CD4-positive, alpha-beta T cell (primary cell): ENCODE measurements around the gene H1-8. TPM values are rescaled to one million over a fixed set of nuclear protein-coding genes. Genes with fewer than 3 reads are reported as not detected.

Source experiments
- ATAC-seq: fragments of 200-7000 bp; cut with Tn5 transposase; one replicate; pipeline ENCODE4 v1.10.0; 2022; ENCODE audit warnings: mild to moderate bottlenecking; ENCODE audit not compliant: poor library complexity
- CTCF ChIA-PET: fragments of 350-600 bp; sonication (Branson Sonifier 250); formaldehyde crosslinking; loops from one replicate; lab custom pipeline; 2021; ENCODE audit warnings: antibody characterized with exemption, inconsistent platforms; lab: Charles Lee
- POLR2A ChIA-PET: fragments of 350-600 bp; sonication (Branson Sonifier 250); formaldehyde crosslinking; loops from one replicate; lab custom pipeline; 2021; ENCODE audit warnings: antibody characterized with exemption, inconsistent platforms; lab: Charles Lee
- DNase-seq, 14 experiments: peaks; one replicate each; pipeline ENCODE4 v3.0.0-alpha.2; 2013 to 2020; ENCODE audit warnings: mixed read lengths in 2 of 14
- H3K27ac ChIP-seq, 2 donors: one replicate each; pipeline versions ENCODE4 v1.5.1 to v1.7.0; 2013; ENCODE audit warnings: low read length in 2 of 2, low read depth in 1 of 2, mild to moderate bottlenecking in 1 of 2
- H3K27me3 ChIP-seq, 2 experiments: 1 replicate in 1 of 2; 2 replicates in 1 of 2; pipeline versions ENCODE4 v1.6.1 to v1.7.0; 2013; ENCODE audit warnings: low read length in 2 of 2, control low read depth in 1 of 2, mild to moderate bottlenecking in 1 of 2, moderate library complexity in 1 of 2; ENCODE audit not compliant: insufficient read depth in 2 of 2, control insufficient read depth in 1 of 2
- H3K36me3 ChIP-seq: one replicate; pipeline ENCODE4 v1.6.1; 2013; ENCODE audit warnings: low read length, control low read depth; ENCODE audit not compliant: insufficient read depth
- H3K4me1 ChIP-seq: one replicate; pipeline ENCODE4 v1.6.1; 2013; ENCODE audit warnings: low read length, control low read depth; ENCODE audit not compliant: insufficient read depth
- H3K4me3 ChIP-seq: one replicate; pipeline ENCODE4 v1.5.1; 2013; ENCODE audit warnings: mild to moderate bottlenecking, low read length, moderate library complexity
- H3K9me3 ChIP-seq, 2 experiments: 1 replicate in 1 of 2; 2 replicates in 1 of 2; pipeline versions ENCODE4 v1.6.1 to v1.7.0; 2013; ENCODE audit warnings: low read length in 2 of 2, mild to moderate bottlenecking in 2 of 2, control low read depth in 1 of 2, moderate library complexity in 1 of 2; ENCODE audit not compliant: control insufficient read depth in 1 of 2, insufficient read depth in 1 of 2
- H3K27ac Mint-ChIP-seq: one replicate; pipeline ENCODE4 v1.8.0; 2020; ENCODE audit warnings: mixed read lengths
- H3K27me3 Mint-ChIP-seq: one replicate; pipeline ENCODE4 v1.8.0; 2021; ENCODE audit warnings: mixed read lengths
- H3K36me3 Mint-ChIP-seq: one replicate; pipeline ENCODE4 v1.8.0; 2021; ENCODE audit warnings: low read depth, mixed read lengths
- H3K4me1 Mint-ChIP-seq: one replicate; pipeline ENCODE4 v1.8.0; 2021; ENCODE audit warnings: low read depth, mixed read lengths
- H3K4me3 Mint-ChIP-seq: one replicate; pipeline ENCODE4 v1.8.0; 2020; ENCODE audit warnings: mild to moderate bottlenecking, mixed read lengths
- H3K9me3 Mint-ChIP-seq: one replicate; pipeline ENCODE4 v1.8.0; 2020; ENCODE audit warnings: mixed read lengths
- intact Hi-C, 2 experiments: fragments of 100-400 bp; cut with DNase I in 1 of 2; cut with micrococcal nuclease in 1 of 2; formaldehyde crosslinking; loops; one replicate each; pipeline versions ENCODE4 v1.15.1 to v1.9.0; 2023 to 2025; cut with DNase I, micrococcal nuclease
- total RNA-seq, 174 experiments: library from RNA in 2 of 174; stranded (reverse) in 2 of 174; gene quantifications; one replicate each; pipeline ENCODE4 v1.2.3 and lab custom pipeline; 2021 to 2026
- TF ChIP-seq, protein P1 (sequence below): fragments of 200-600 bp; IDR thresholded peaks from one replicate; pipeline ENCODE4 v1.8.0; 2022; ENCODE audit warnings: antibody characterized with exemption, mild to moderate bottlenecking

The H1-8 gene
- total RNA-seq, 2 experiments from 2014 or later, result not detected

DNA sequence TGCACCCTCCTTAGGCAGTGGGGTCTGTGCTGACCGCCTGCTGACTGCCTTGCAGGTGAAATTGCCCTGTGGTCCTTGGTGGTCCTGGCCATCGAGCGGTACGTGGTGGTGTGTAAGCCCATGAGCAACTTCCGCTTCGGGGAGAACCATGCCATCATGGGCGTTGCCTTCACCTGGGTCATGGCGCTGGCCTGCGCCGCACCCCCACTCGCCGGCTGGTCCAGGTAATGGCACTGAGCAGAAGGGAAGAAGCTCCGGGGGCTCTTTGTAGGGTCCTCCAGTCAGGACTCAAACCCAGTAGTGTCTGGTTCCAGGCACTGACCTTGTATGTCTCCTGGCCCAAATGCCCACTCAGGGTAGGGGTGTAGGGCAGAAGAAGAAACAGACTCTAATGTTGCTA is 12.2 kb upstream of the H1-8 start:
- intact Hi-C loops, result no loop called here
- Histone ChIP-seq H3K4me1 (peaks cover 3% of the 10 kb centered on the region), H3K27ac (no peak overlapping the region), H3K4me3 (no peak overlapping the region), H3K36me3 (no peaks in the 10 kb centered on the region), H3K9me3 (no peaks in the 10 kb centered on the region), H3K27me3 (no peaks in the 10 kb centered on the region)
- Mint-ChIP-seq H3K4me1 (no peaks in the 10 kb centered on the region), H3K27ac (no peak overlapping the region), H3K9me3 (no peaks in the 10 kb centered on the region), H3K27me3 (no peaks in the 10 kb centered on the region), H3K36me3 (no peaks in the 10 kb centered on the region), H3K4me3 (no peak overlapping the region)
- POLR2A ChIA-PET, result no interaction called here
- no peak for ATAC-seq
- no peak for DNase-seq
- CTCF ChIA-PET, result no interaction called here
- TF ChIP-seq, protein P1, sequence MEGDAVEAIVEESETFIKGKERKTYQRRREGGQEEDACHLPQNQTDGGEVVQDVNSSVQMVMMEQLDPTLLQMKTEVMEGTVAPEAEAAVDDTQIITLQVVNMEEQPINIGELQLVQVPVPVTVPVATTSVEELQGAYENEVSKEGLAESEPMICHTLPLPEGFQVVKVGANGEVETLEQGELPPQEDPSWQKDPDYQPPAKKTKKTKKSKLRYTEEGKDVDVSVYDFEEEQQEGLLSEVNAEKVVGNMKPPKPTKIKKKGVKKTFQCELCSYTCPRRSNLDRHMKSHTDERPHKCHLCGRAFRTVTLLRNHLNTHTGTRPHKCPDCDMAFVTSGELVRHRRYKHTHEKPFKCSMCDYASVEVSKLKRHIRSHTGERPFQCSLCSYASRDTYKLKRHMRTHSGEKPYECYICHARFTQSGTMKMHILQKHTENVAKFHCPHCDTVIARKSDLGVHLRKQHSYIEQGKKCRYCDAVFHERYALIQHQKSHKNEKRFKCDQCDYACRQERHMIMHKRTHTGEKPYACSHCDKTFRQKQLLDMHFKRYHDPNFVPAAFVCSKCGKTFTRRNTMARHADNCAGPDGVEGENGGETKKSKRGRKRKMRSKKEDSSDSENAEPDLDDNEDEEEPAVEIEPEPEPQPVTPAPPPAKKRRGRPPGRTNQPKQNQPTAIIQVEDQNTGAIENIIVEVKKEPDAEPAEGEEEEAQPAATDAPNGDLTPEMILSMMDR, result no peak

DNA sequence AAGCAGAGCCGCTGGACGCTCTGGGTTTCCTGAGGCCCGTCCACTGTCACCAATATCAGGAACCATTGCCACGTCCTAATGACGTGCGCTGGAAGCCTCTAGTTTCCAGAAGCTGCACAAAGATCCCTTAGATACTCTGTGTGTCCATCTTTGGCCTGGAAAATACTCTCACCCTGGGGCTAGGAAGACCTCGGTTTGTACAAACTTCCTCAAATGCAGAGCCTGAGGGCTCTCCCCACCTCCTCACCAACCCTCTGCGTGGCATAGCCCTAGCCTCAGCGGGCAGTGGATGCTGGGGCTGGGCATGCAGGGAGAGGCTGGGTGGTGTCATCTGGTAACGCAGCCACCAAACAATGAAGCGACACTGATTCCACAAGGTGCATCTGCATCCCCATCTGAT is 11.3 kb upstream of the H1-8 start:
- H3K27ac Mint-ChIP-seq, result no peak overlapping the region
- CTCF ChIA-PET, result no interaction called here
- H3K4me1 Mint-ChIP-seq, result no peaks in the 10 kb centered on the region

GRCh38 chr3:129532261-129532660 is 10.7 kb upstream of the H1-8 start:
- no peak for DNase-seq
- no peak overlapping the region for H3K4me3 Mint-ChIP-seq
- Histone ChIP-seq H3K9me3 (no peaks in the 10 kb centered on the region), H3K4me1 (no peaks in the 10 kb centered on the region), H3K27me3 (no peaks in the 10 kb centered on the region), H3K4me3 (no peak overlapping the region), H3K36me3 (no peaks in the 10 kb centered on the region), H3K27ac (no peak overlapping the region)
- H3K4me1 Mint-ChIP-seq, result no peaks in the 10 kb centered on the region
- H3K27me3 Mint-ChIP-seq, result no peaks in the 10 kb centered on the region
- TF ChIP-seq, protein P1, result no peak
- CTCF ChIA-PET, result no interaction called here
- no peaks in the 10 kb centered on the region for H3K9me3 Mint-ChIP-seq
- ATAC-seq, result no peak
- intact Hi-C loops, result no loop called here
- POLR2A ChIA-PET, result no interaction called here
- H3K36me3 Mint-ChIP-seq, result no peaks in the 10 kb centered on the region
- no peak overlapping the region for H3K27ac Mint-ChIP-seq

More for the DNA sequence above, 11.3 kb upstream of the H1-8 start:
- Histone ChIP-seq H3K4me3 (no peak overlapping the region), H3K9me3 (no peaks in the 10 kb centered on the region), H3K27me3 (no peaks in the 10 kb centered on the region), H3K27ac (no peak overlapping the region), H3K36me3 (no peaks in the 10 kb centered on the region), H3K4me1 (peaks cover 3% of the 10 kb centered on the region)
- TF ChIP-seq, protein P1, result no peak
- Mint-ChIP-seq H3K9me3 (no peaks in the 10 kb centered on the region), H3K27me3 (no peaks in the 10 kb centered on the region), H3K4me3 (no peak overlapping the region), H3K36me3 (no peaks in the 10 kb centered on the region)
- intact Hi-C loops, result no loop called here
- POLR2A ChIA-PET, result no interaction called here
- DNase-seq (no peak), ATAC-seq (no peak)
